Suprapubic skin (tissue), 3 donors: ENCODE results near the gene RIIAD1.

Experiments
- EP300 ChIP-seq: sonication (generic); formaldehyde crosslinking; IDR thresholded peaks from one replicate; pipeline ENCODE4 v1.6.1; 2017; ENCODE audit warnings: antibody characterized with exemption
- POLR2A ChIP-seq, 2 donors: fragments of 450-650 bp; IDR thresholded peaks; one replicate each; pipeline ENCODE4 v1.6.1; 2017; ENCODE audit warnings: antibody characterized with exemption in 2 of 2, mild to moderate bottlenecking in 2 of 2, moderate library complexity in 2 of 2
- TF ChIP-seq, protein P1 (sequence below), 2 donors: fragments of 200-600 bp in 1 of 2; fragments of 450-650 bp in 1 of 2; sonication (generic) in 1 of 2; IDR thresholded peaks; one replicate each; pipeline ENCODE4 v1.5.1; 2016 to 2019; ENCODE audit warnings: antibody characterized with exemption in 2 of 2, mild to moderate bottlenecking in 1 of 2, moderate library complexity in 1 of 2

GRCh38 chr1:151721788-151722510 lies 627 bp downstream of the RIIAD1 start:
- TF ChIP-seq, protein P1, sequence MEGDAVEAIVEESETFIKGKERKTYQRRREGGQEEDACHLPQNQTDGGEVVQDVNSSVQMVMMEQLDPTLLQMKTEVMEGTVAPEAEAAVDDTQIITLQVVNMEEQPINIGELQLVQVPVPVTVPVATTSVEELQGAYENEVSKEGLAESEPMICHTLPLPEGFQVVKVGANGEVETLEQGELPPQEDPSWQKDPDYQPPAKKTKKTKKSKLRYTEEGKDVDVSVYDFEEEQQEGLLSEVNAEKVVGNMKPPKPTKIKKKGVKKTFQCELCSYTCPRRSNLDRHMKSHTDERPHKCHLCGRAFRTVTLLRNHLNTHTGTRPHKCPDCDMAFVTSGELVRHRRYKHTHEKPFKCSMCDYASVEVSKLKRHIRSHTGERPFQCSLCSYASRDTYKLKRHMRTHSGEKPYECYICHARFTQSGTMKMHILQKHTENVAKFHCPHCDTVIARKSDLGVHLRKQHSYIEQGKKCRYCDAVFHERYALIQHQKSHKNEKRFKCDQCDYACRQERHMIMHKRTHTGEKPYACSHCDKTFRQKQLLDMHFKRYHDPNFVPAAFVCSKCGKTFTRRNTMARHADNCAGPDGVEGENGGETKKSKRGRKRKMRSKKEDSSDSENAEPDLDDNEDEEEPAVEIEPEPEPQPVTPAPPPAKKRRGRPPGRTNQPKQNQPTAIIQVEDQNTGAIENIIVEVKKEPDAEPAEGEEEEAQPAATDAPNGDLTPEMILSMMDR (IDR thresholded peaks at IDR 0.05): no peak
- TF ChIP-seq POLR2A (IDR thresholded peaks at IDR 0.05): no peak
- TF ChIP-seq EP300: no peak
